Activated T-cell treated with anti-CD3 and anti-CD28 coated beads for 24 hours (primary cell): ENCODE results near the gene F2.

Source experiments
- DNase-seq: peaks from one replicate; pipeline ENCODE4 v3.0.0-alpha.2; 2020; ENCODE audit warnings: low read depth

Gene F2

GRCh38 chr11:46743693-46744339 is 24.8 kb downstream of the F2 start:
- no peak for DNase-seq

GRCh38 chr11:46745328-46745727 is 26.3 kb downstream of the F2 start:
- DNase-seq, result no peak

GRCh38 chr11:46745995-46746394 is 27.0 kb downstream of the F2 start:
- DNase-seq, result no peak

DNA sequence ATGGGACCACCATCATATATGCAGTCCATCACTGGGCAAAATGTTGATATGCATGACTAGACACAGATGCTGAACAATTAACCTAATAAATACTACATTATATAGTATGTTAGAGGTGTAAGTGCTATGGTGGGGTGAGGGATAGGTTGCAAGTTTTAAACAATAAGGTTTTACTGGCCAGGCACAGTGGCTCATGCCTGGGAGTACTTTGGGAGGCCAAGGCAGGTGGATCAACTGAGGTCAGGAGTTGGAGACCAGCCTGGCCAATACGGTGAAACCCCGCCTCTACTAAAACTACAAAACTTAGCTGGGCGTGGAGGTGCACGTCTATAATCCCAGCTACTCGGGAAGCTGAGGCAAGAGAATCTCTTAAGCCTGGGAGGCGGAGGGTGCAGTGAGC is 28.1 kb downstream of the F2 start:
- DNase-seq, result no peak

DNA sequence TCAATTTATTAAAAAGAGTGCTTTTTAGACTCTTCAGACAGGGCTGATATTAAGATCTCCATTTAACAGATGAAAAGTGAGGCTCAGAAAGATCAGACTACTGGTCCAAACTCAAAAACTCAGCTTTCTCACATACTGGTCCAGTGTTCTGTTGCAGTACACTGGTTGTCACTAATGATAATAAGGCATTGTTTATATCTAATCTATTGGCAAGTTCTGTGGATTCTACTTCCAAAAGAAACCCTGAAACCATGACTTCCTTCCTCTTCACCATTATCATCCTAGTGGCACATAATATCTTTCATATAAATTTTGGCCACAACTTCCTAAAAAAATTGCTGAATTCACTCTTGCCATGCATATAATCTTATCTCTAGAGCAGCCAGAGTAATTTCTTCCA is 36.9 kb downstream of the F2 start:
- no peak for DNase-seq

GRCh38 chr11:46759196-46759595 is 40.2 kb downstream of the F2 start:
- no peak for DNase-seq

- DNase-seq, result no peak
Measured at GRCh38 chr11:46760429-46761128, 41.6 kb downstream of the F2 start.

DNA sequence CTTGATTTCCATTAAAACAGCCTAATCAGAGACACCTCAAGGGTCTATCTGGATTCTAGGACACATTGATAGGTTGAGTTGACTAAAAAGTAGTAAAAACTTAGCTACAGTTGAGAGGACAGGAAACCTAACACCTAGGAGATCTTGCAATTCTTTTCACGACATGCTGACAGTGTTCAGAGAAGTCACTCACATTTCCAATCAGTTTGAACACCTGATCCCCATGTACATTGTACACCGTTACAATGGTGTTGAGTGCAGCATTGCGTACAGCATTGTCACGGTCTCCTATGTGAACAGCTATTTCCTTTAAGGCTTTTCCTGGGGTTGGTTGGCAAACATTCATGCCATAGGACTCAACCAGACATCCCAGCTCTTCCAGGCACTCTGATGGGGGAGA is 42.8 kb downstream of the F2 start:
- DNase-seq, result no peak

DNA sequence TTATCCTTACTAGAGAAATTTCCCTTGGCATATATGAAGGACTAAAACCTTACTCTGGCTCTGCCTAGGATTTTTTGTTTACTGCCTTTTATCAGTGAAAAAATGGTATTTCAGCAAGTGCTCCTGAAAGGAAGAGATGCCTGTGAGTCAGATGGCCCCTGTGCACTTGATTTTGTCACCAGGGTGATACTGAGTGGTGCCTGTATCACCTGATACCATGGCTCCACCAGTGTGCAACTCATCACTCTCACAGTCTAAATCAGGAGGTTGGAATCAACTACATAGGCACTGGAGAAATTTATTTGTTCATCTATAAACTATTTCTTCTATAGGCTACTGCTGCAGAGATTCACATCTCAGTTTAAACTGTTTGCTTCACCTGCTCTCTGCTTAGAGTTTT is 43.2 kb downstream of the F2 start:
- no peak for DNase-seq

DNA sequence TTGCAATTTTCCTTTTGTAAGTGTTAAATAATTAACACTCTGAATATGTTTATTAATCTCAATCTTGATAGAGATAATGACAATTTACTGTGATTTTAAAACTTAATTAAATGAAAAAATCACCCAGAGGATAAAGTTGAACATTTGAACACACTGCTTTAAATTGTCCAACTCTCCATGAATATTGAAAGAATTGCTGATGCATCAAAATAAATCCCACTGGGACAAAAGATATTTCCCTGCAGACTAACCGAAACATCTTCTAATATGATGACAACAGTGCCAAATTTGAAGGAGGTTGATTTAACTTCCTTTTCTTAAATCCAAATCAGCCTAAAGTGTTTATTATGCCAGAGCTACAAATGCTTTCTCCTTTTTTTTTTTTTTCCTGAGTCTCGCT is 47.6 kb downstream of the F2 start:
- no peak for DNase-seq

DNA sequence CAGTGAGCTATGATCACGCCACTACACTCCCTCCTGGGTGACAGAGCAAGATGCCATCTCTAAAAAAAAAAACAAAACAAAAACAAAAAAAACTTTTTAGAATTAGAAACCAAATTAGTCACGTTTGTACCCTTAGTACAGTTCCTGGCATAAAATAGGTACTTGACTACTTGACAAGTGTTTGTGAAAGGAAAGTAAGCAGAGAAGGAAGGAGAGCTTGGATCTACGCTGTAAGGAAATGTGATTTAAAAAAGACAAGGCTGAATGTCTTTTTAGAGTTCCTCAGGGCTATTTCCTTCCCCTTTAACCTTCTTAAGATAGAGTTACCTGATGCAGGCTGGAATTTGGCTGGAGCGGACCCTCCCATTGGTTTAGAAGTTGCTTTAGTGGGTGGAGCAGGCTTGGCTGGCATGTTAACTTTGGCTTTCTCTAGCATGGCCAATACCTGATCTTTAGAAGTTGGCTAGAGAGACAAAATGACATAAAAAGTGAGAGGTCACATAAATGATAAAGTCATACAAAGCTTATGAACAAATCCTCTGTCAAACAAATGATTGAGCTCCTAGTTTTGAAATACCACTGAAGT is 50.7 kb downstream of the F2 start:
- no peak for DNase-seq

DNA sequence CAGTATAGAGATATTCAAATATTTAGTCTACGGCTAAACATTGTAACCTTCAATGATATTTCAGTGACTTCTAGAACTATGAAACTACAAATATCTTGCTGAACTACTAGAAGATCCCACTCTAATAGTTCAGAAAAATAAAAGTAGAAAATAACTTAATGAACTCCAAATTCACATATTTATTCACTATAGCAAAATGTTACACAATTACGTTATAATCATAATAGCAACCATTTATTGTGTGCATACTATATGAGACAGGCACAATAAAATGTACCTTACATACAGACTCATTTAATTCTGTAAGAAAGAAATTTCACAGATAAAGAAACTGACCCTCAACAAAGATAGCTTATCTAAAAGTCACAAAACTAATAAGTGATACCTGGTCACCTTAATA is 57.9 kb downstream of the F2 start:
- DNase-seq, result no peak

DNA sequence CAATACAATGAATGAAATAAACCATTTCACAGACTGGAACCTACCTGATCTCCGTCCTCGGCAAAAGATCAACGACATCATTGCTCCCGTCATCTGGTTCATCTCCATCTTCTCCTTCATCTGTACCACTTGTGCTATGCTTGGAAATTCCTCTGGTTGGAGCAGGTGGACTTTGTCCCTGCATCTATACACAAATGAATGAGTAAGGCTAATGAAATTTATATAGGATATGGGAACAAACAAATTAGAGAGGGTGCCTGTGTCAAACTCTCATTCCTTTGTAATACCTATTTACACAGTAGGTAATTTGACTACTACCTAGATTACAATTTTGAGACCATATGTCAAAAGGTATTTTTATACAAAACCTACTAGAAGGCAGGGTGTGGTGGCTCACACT is 59.4 kb downstream of the F2 start:
- DNase-seq, result no peak
